ENCODE results near the gene IPCEF1. TPM values are rescaled to one million over a fixed set of nuclear protein-coding genes. Genes with fewer than 3 reads are reported as not detected.

IPCEF1 gene
- total and polyA plus RNA-seq, 2 experiments from 2014 or later, result not detected

DNA sequence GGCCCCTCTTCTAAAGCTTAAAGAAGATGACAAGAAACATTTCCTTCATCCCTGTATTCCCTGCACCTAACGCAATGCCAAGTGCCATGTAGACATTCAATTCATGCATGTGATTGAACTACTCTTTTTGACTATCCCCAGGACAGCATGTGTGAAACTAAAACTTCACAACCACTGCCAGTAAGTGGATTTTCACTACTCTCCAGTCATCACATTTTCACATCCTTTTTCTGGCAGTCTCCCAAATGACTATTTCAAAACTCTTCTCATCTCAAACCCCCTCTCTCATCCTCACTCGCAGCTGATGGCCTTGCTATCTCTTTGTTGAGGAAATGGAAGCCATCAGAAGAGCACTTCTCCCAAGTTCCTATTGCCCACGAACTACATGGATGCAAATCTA, 194.9 kb downstream of the IPCEF1 start:
- no peaks in the 10 kb centered on the region for H3K79me2 ChIP-seq (ENCODE audit: insufficient read depth)
- H4K20me1 ChIP-seq (ENCODE audit: insufficient read depth), result no peaks in the 10 kb centered on the region
- peaks cover 3% of the 10 kb centered on the region; the same call in 1 of the 2 replicates for H3K4me1 ChIP-seq (ENCODE audit: insufficient read depth)
- H3K27me3 ChIP-seq (replicated peaks; ENCODE audit: insufficient read depth), result no peaks in the 10 kb centered on the region
- H3K36me3 ChIP-seq (ENCODE audit: low read depth), result no peaks in the 10 kb centered on the region
- H3K27ac ChIP-seq, result no peak overlapping the region
- no peak for DNase-seq
- no peaks in the 10 kb centered on the region for H3K9me3 ChIP-seq (ENCODE audit: low read depth)
- no peak overlapping the region for H3K4me2 ChIP-seq (ENCODE audit: unreplicated experiment)
- H3K9me2 ChIP-seq (ENCODE audit: insufficient read depth), result no peaks in the 10 kb centered on the region
- H3K9ac ChIP-seq, result no peak overlapping the region
- in situ Hi-C loops (cut with MboI), result loop anchor here (25.0 kb wide), 2 partner anchors 501 to 626 kb away; no protein-coding TSS in a partner anchor
- no peak overlapping the region for H2AFZ ChIP-seq
- no peak for TF ChIP-seq EZH2phosphoT487 (IDR thresholded peaks at IDR 0.05; ENCODE audit: insufficient read depth, low read depth)
- no peak for TF ChIP-seq EZH2 (IDR thresholded peaks at IDR 0.05; ENCODE audit: insufficient read depth, poor library complexity, severe bottlenecking)
- 19 to 27% methylated on average over 3 of the region's 3 CpGs for WGBS, 2 experiments (ENCODE audit: low coverage in 1 of 2, low lambda C conversion rate in 2 of 2, missing lambda C conversion rate in 2 of 2)
- H3K4me3 ChIP-seq, result no peak overlapping the region
- peaks cover 8% of the 10 kb centered on the region; the same call in 1 of the 2 replicates for H3F3A ChIP-seq (ENCODE audit: insufficient read depth)

DNA sequence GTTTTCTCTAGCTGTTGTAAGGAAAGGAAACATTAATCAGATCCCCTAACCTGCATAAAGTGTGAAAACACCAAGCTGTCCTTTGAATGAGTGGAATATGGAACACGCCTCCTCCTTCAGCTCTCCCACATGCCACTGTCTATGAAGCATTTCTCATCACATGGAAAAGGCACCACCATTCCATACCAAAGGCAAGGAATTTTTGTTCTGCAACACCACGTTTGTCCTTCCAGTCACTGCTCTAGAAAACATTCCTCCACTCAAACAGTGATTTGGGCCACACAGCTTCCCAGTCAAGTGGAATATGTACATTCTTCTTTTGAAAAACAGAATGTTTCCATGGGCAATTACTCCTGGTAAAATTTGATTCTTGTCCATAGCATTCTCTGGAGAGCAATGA, 197.5 kb downstream of the IPCEF1 start:
- Histone ChIP-seq H3K27me3 (replicated peaks; ENCODE audit: insufficient read depth) (no peaks in the 10 kb centered on the region), H3K4me1 (ENCODE audit: insufficient read depth) (no peaks in the 10 kb centered on the region; the same call in 1 of the 2 replicates), H3F3A (ENCODE audit: insufficient read depth) (no peaks in the 10 kb centered on the region), H3K9me3 (ENCODE audit: low read depth) (no peaks in the 10 kb centered on the region), H2AFZ (no peak overlapping the region), H3K79me2 (ENCODE audit: insufficient read depth) (no peaks in the 10 kb centered on the region), H3K36me3 (ENCODE audit: low read depth) (no peaks in the 10 kb centered on the region), H3K9me2 (ENCODE audit: insufficient read depth) (no peaks in the 10 kb centered on the region), H3K27ac (no peak overlapping the region), H3K4me3 (no peak overlapping the region), H3K9ac (no peak overlapping the region), H3K4me2 (ENCODE audit: unreplicated experiment) (no peak overlapping the region), H4K20me1 (ENCODE audit: insufficient read depth) (no peaks in the 10 kb centered on the region)
- no peak for DNase-seq
- WGBS, 2 experiments (ENCODE audit: low coverage in 1 of 2, low lambda C conversion rate in 2 of 2, missing lambda C conversion rate in 2 of 2), result 31 to 40% methylated on average over 2 of the region's 2 CpGs
- in situ Hi-C loops (cut with MboI), result loop anchor here (10.0 to 25.0 kb wide), 3 partner anchors 186 to 628 kb away; no protein-coding TSS in a partner anchor
- no peak for TF ChIP-seq EZH2 (IDR thresholded peaks at IDR 0.05; ENCODE audit: insufficient read depth, poor library complexity, severe bottlenecking)
- TF ChIP-seq EZH2phosphoT487 (IDR thresholded peaks at IDR 0.05; ENCODE audit: insufficient read depth, low read depth), result no peak

DNA sequence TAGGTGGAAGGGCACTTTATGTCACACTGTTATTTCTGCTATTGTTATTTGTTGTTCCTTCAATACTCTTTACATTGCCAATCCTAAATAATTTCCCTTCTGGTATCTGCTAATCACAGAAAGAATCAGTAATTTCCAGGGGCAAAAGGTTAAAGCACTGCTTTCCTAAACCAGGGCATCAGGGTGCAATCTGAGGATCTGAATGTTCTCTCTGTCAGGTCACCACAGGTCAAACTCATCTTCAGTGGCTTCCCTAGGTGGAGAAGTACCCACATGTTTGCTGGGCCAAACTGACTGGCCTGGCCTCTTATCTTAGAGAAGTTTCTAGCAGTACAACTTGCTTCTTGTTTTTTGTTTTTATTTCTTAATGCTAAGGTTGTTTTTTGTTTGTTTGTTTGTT, 198.9 kb downstream of the IPCEF1 start:
- H3K79me2 ChIP-seq (ENCODE audit: insufficient read depth), result no peaks in the 10 kb centered on the region
- H3K9me2 ChIP-seq (ENCODE audit: insufficient read depth), result no peaks in the 10 kb centered on the region
- no peaks in the 10 kb centered on the region for H3F3A ChIP-seq (ENCODE audit: insufficient read depth)
- H4K20me1 ChIP-seq (ENCODE audit: insufficient read depth), result no peaks in the 10 kb centered on the region
- H3K27me3 ChIP-seq (replicated peaks; ENCODE audit: insufficient read depth), result no peaks in the 10 kb centered on the region
- no peak for TF ChIP-seq EZH2phosphoT487 (IDR thresholded peaks at IDR 0.05; ENCODE audit: insufficient read depth, low read depth)
- in situ Hi-C loops (cut with MboI), result loop anchor here (10.0 to 25.0 kb wide), 3 partner anchors 187 to 630 kb away; no protein-coding TSS in a partner anchor
- no peaks in the 10 kb centered on the region for H3K36me3 ChIP-seq (ENCODE audit: low read depth)
- no peak overlapping the region for H3K4me2 ChIP-seq (ENCODE audit: unreplicated experiment)
- no peak overlapping the region for H2AFZ ChIP-seq
- no peak for DNase-seq
- no peak overlapping the region for H3K4me3 ChIP-seq
- H3K9me3 ChIP-seq (ENCODE audit: low read depth), result no peaks in the 10 kb centered on the region
- no peaks in the 10 kb centered on the region for H3K4me1 ChIP-seq (ENCODE audit: insufficient read depth)
- no peak overlapping the region for H3K27ac ChIP-seq
- H3K9ac ChIP-seq, result no peak overlapping the region

DNA sequence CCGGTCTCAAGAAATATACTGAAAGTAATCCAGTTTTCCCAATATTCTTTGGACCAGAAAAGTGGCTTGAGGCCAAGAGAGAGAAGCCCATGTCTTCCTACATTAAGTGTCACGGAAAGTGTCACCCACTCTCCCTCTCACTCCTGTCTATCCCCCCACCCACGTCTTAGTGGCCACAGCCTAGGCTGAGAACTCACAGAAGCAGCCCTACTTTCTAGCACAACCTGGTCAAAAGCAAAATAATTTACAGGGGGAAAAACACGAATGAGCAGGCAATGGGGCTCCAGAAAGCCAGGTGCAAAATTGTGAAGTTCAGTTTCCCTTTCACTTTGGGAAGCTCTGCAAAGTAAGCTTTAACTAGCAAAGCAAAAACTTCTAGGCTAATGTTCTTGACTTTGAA, 199.5 kb downstream of the IPCEF1 start:
- in situ Hi-C loops (cut with MboI), result loop anchor here (10.0 to 25.0 kb wide), 3 partner anchors 188 to 630 kb away; no protein-coding TSS in a partner anchor
- H3K36me3 ChIP-seq (ENCODE audit: low read depth), result no peaks in the 10 kb centered on the region
- no peak overlapping the region for H2AFZ ChIP-seq
- no peaks in the 10 kb centered on the region for H3K4me1 ChIP-seq (ENCODE audit: insufficient read depth)
- no peak overlapping the region for H3K9ac ChIP-seq
- no peak overlapping the region for H3K4me3 ChIP-seq
- no peak for DNase-seq
- no peaks in the 10 kb centered on the region for H3K79me2 ChIP-seq (ENCODE audit: insufficient read depth)
- H3K9me2 ChIP-seq (ENCODE audit: insufficient read depth), result no peaks in the 10 kb centered on the region
- no peaks in the 10 kb centered on the region for H3K27me3 ChIP-seq (replicated peaks; ENCODE audit: insufficient read depth)
- no peaks in the 10 kb centered on the region for H3K9me3 ChIP-seq (ENCODE audit: low read depth)
- no peaks in the 10 kb centered on the region for H3F3A ChIP-seq (ENCODE audit: insufficient read depth)
- H4K20me1 ChIP-seq (ENCODE audit: insufficient read depth), result no peaks in the 10 kb centered on the region
- no peak overlapping the region for H3K27ac ChIP-seq
- 54 to 56% methylated on average over 4 of the region's 4 CpGs for WGBS, 2 experiments (ENCODE audit: low coverage in 1 of 2, low lambda C conversion rate in 2 of 2, missing lambda C conversion rate in 2 of 2)
- H3K4me2 ChIP-seq (ENCODE audit: unreplicated experiment), result no peak overlapping the region
- TF ChIP-seq EZH2 (IDR thresholded peaks at IDR 0.05; ENCODE audit: insufficient read depth, poor library complexity, severe bottlenecking) (no peak), EZH2phosphoT487 (IDR thresholded peaks at IDR 0.05; ENCODE audit: insufficient read depth, low read depth) (no peak)

Measured in GM23248 (cell line).